GM04503 (cell line): ENCODE data around the gene PRRG2.
A peak's percentile ranks its signal among the peaks of the same experiment; 100 is the strongest.

Source experiments
- DNase-seq: peaks from one replicate; pipeline ENCODE4 v3.0.0-alpha.2; 2012; ENCODE audit warnings: low read depth

The PRRG2 gene

GRCh38 chr19:49589502-49589905 lies 8.4 kb downstream of the PRRG2 start:
- DNase-seq, result no peak

- peak; percentile 81 for DNase-seq
Observed at GRCh38 chr19:49590071-49590970, 9.2 kb downstream of the PRRG2 start.

GRCh38 chr19:49590971-49591730 lies 10.0 kb downstream of the PRRG2 start, which contains the start of gene PRR12:
Gene PRR12, plus strand, starts transcription at chr19:49591182. Its CDS starts 473 bp downstream, at chr19:49591655.
- DNase-seq, result no peak

GRCh38 chr19:49591731-49592485 lies 10.8 kb downstream of the PRRG2 start:
- DNase-seq, result no peak

GRCh38 chr19:49592486-49593232 lies 11.5 kb downstream of the PRRG2 start:
- no peak for DNase-seq

GRCh38 chr19:49593233-49594113 lies 12.4 kb downstream of the PRRG2 start:
- no peak for DNase-seq

GRCh38 chr19:49594157-49594992 lies 13.3 kb downstream of the PRRG2 start:
- DNase-seq, result no peak

GRCh38 chr19:49594993-49595818 lies 14.1 kb downstream of the PRRG2 start:
- no peak for DNase-seq

- DNase-seq, result no peak
Observed at GRCh38 chr19:49595819-49596404, 14.8 kb downstream of the PRRG2 start.

GRCh38 chr19:49596407-49596806 lies 15.3 kb downstream of the PRRG2 start:
- DNase-seq, result no peak

- no peak for DNase-seq
Observed at GRCh38 chr19:49596954-49597702, 16.0 kb downstream of the PRRG2 start.

GRCh38 chr19:49597703-49597974 lies 16.5 kb downstream of the PRRG2 start:
- DNase-seq, result no peak

- DNase-seq, result no peak
Observed at GRCh38 chr19:49599378-49600295, 18.5 kb downstream of the PRRG2 start.

GRCh38 chr19:49601482-49602038 lies 20.4 kb downstream of the PRRG2 start:
- DNase-seq, result no peak

GRCh38 chr19:49602806-49603205 lies 21.7 kb downstream of the PRRG2 start:
- DNase-seq, result no peak

GRCh38 chr19:49605605-49606004 lies 24.5 kb downstream of the PRRG2 start:
- no peak for DNase-seq
